B cell (primary cell): ENCODE results near the gene PEX13.

Experiments
- EZH2 ChIP-seq: IDR thresholded peaks from 2 replicates; pipeline ENCODE4 v1.6.1; 2012; ENCODE audit warnings: borderline replicate concordance, low read depth, mild to moderate bottlenecking, moderate library complexity, low read length; ENCODE audit not compliant: insufficient read depth, poor library complexity, severe bottlenecking
- TF ChIP-seq, protein P1 (sequence below): fragments of 200-600 bp; IDR thresholded peaks from one replicate; pipeline ENCODE4 v1.8.0; 2022; ENCODE audit warnings: antibody characterized with exemption, mild to moderate bottlenecking

DNA sequence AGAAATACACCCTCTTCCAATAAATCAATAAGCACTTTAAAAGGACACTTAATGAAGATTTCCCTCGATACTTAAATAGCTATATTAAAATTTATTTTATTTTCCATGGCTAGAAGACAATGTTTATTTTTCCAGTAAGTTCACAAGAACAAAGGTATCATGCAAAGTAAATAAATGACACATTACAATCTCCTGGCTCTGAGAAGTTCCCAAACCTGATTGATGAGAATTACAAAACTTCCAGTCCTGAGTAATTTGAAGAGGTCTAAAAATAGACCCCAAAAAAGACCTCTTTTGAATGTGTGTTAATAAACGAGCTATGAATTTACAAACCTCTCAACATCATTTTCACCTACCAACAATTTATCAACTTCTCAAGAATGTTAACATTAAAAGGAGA lies 1.5 kb upstream of the PEX13 start:
- TF ChIP-seq, protein P1, sequence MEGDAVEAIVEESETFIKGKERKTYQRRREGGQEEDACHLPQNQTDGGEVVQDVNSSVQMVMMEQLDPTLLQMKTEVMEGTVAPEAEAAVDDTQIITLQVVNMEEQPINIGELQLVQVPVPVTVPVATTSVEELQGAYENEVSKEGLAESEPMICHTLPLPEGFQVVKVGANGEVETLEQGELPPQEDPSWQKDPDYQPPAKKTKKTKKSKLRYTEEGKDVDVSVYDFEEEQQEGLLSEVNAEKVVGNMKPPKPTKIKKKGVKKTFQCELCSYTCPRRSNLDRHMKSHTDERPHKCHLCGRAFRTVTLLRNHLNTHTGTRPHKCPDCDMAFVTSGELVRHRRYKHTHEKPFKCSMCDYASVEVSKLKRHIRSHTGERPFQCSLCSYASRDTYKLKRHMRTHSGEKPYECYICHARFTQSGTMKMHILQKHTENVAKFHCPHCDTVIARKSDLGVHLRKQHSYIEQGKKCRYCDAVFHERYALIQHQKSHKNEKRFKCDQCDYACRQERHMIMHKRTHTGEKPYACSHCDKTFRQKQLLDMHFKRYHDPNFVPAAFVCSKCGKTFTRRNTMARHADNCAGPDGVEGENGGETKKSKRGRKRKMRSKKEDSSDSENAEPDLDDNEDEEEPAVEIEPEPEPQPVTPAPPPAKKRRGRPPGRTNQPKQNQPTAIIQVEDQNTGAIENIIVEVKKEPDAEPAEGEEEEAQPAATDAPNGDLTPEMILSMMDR: no peak
- no peak for TF ChIP-seq EZH2
